Pons (tissue), 1 donor: ENCODE results near the gene TMEM131.
"Not testable (repeated sequence)": the region's sequence is repeated elsewhere in the genome, so short reads cannot be mapped to it uniquely, and the experiment has no call there.

Source experiments
- DNase-seq: peaks from one replicate; pipeline ENCODE4 v3.0.0-alpha.2; 2016; ENCODE audit warnings: low spot score

The TMEM131 gene

GRCh38 chr2:97995734-97996624, at the start of gene TMEM131:
TMEM131 (minus strand) TSS chr2:97995948; CDS start chr2:97995662, 286 bp downstream.
- DNase-seq: peak; percentile 85

GRCh38 chr2:98044730-98045129, 49.0 kb upstream of the TMEM131 start:
- not testable (repeated sequence) for DNase-seq

- no peak for DNase-seq
These were observed 47.4 kb upstream of the TMEM131 start for GRCh38 chr2:98043101-98043500.

GRCh38 chr2:98040331-98040939, 44.7 kb upstream of the TMEM131 start:
- no peak for DNase-seq

- peak; percentile 41 for DNase-seq
These were observed 43.5 kb upstream of the TMEM131 start for GRCh38 chr2:98039085-98039756.

GRCh38 chr2:98037666-98038336, 42.1 kb upstream of the TMEM131 start:
- no peak for DNase-seq

GRCh38 chr2:98037206-98037605, 41.5 kb upstream of the TMEM131 start:
- no peak for DNase-seq

GRCh38 chr2:98036349-98037000, 40.7 kb upstream of the TMEM131 start:
- DNase-seq: no peak

DNA sequence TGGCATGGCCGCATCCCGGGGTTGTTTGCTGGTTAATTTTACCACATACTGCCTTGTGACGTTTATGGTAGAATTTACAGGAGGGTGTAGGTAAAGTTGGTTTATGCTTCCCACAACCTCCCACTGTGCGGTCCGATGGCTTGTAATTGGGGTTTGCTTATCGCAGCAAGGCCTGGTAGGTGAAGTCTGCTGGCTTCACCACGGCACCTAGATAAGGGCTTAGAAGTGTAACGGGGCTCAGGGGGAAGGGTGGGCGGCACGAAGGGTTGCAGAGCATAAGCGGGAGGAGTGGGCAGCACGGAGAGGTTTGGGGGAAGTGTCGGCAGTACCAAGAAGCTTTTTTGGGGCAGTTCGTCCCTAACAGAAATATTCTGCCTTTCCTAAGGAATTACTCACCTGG, 39.0 kb upstream of the TMEM131 start:
- no peak for DNase-seq

GRCh38 chr2:98032086-98032485, 36.3 kb upstream of the TMEM131 start:
- no peak for DNase-seq

DNA sequence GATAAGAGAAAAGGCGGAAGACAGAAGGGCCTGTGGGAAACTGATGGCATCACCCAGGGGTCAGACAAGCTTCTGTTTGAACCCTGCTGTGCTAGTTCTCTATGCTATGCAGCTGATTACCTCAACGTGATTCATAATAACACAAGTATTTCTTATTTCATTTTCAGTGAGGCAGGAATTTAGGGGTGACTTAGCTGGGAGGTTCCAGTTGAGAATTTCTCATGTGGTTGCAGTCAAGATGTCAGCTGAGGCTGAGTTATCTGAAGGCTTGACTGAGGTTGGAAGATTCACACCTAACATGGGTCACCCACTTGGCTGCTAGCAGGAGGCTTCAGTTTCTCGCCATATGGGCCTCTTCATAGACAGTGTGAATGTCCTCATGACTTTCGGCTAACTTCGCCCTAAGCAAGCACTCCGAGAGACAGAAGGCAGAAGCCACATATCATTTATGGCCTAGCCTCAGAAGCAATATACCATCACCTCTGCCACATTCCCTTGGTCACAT, 34.0 kb upstream of the TMEM131 start:
- DNase-seq: no peak

DNA sequence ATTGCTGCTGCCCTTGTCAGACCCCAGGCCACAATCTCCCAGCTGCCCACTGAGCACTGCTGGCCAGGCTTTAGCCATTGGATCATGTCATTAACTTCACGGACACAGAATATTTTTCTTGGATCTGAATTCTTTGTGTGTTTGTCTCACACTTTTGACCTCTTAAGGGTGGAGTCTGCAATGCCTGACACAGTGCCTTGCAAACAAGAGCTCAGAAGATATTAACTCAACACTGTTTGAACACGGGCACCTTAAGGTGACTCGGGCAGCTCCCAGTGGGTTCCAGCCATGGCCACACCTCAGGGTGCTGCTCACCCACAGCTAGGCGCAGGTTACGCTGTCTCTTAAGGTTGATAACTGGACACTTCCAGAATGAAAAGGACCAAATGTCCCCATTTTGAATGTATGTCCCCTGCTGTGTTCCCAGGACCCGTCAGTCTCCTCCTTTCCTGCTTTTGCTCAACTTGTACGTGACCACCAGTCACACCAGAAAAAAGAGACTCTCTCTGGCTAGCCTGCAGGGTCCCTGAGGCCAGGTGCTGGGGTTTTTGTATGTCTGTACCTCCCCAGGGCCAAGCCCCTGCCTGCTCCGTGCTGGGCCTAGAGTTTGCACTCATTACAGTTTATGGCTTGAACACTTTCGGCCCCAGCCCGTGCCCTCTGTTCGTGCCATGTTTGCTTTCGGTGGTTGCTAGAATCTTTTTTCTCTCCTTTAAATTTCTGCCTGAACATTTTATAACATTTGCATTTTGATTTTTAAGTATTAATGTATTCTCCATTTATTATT, 33.4 kb upstream of the TMEM131 start:
- no peak for DNase-seq

DNA sequence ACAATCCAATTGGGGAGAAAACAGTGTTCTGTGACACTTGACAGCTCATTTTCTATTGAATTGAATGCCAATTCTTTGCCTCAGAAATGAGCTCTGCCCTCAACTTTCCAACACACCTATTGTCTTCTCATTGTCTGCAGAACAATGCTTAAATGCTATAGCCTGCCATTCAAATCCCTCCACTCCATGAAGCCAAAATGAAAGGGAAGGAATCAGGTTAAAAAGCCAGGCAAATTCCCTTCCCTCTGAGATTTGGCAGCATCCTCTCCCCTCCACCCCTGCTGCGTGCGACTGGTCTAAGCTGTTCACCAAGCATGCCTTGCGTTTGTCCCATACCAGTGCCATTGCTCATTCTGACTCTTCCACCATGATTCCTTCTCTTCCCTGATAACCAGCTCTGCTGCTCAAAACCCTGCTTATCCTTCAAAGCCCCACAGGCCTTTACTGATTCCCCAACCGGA, 32.4 kb upstream of the TMEM131 start:
- no peak for DNase-seq

DNA sequence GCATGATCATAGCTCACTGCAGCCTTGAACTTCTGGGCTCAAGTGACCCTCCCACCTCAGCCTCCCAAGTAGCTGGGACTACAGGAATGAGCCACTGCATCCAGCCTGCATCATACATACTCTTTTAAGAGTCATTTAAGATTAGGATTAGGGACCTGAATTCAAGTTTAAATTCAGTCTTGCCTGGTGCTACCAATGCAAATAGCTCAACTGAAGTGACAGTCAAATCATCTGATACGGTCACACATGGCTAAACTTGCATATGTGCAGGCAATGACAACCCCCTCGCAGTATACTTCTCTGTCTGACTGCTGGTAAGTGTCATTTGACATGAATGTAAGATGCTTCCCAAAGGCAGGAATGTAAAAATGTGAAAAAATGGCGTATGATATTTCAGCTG, 31.8 kb upstream of the TMEM131 start:
- DNase-seq: no peak

- peak; percentile 92 for DNase-seq
These were observed 31.3 kb upstream of the TMEM131 start for GRCh38 chr2:98026927-98027522.

DNA sequence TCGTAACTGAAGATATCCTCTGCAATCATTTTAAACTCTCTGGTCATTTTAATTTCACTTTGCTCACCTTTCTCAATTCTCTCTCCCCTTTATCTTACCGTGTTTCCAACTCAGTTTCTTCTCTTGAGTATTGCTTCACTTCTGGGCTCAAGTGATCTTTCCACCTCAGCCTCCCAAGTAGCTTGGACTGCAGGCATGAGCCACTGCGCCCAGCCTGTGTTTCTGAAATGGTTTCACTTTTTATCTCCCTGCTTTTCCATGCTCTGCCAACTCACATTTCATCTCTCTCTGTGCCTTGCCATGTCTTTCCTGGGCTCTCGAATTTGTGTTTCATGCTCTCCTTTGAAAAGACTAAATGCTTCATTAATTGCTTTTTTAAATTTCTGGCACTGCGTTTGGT, 30.5 kb upstream of the TMEM131 start:
- DNase-seq: no peak

DNA sequence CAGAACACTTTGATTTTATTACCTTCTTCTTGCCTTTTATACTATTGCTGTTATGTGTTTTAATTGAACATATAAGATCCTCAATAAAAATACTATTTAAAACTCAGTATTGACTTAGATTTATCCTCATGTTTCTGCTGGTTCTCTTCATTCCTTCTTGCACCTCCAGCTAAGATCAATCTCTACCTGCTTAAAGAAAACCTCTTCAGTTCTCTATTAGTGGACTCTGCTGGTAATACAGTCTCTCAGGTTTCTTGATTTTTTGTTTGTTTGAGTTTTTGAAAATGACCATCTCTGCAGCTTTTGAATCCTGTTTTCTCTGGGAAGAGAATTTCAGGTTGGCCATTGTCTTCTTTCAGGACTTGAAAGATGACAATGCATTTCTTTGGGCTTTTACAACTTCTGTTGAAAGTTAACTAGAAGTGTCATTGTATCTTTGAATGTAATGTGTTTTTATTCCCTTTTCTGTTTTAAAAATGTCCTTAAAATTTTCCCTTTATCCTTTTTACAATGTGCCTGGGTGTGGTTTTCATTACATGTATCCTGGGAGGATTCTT, 29.8 kb upstream of the TMEM131 start:
- DNase-seq: no peak

- not testable (repeated sequence) for DNase-seq
These were observed 26.3 kb upstream of the TMEM131 start for GRCh38 chr2:98022067-98022466.

DNA sequence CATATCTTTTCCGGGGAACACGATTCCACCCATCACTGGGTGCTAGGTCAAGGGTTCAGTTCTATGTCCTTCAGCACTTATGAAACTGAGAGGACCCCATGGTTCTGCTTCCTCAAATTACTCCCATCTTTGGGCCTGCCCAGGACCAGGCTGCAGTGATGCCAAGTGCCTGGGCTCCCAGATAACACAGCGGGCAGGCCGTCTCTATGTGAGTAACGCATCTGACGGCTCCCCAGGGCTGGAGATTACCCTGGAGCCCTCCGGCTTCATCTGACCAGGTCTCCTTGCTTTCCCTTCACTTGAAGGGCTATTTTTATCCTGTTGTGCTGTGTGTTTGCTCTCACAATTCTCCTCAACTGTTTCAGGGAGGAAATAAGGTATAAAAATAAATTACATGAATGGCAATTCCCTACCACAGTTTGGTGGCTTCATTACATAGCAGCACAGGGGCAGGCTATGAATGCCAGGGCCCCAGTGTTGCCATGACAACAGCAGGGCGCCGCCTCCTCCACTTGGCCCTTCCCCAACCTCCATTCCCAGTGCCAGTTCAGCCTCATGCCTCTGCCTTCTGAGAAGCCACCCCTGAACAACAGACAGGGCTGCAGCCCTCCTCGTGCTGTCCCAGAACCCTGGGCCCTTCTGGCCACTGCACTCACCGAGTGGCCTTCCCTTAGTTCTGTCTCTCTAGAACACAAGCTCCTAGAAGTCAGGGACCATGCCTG, 25.4 kb upstream of the TMEM131 start:
- no peak for DNase-seq
